Astrocyte of the spinal cord (primary cell): Measurements from ENCODE around the gene DDX19B.

Source experiments
- DNase-seq: peaks from one replicate; pipeline ENCODE4 v3.0.0; 2011; ENCODE audit warnings: low read depth, low spot score
- H3K4me3 ChIP-seq: 2 replicates; pipeline ENCODE4 v1.5.1; 2011; ENCODE audit warnings: low read depth, mild to moderate bottlenecking, low read length, moderate library complexity
- in situ Hi-C: cut with HindIII; loops from 2 replicates; pipeline ENCODE4 v1.10.0; 2017; ENCODE audit warnings: low sequenced_read_pairs
- TF ChIP-seq, protein P1 (sequence below): IDR thresholded peaks from 2 replicates; pipeline ENCODE4 v1.5.1; 2012; ENCODE audit warnings: low read depth, mild to moderate bottlenecking, low read length, inconsistent platforms

Gene DDX19B

DNA sequence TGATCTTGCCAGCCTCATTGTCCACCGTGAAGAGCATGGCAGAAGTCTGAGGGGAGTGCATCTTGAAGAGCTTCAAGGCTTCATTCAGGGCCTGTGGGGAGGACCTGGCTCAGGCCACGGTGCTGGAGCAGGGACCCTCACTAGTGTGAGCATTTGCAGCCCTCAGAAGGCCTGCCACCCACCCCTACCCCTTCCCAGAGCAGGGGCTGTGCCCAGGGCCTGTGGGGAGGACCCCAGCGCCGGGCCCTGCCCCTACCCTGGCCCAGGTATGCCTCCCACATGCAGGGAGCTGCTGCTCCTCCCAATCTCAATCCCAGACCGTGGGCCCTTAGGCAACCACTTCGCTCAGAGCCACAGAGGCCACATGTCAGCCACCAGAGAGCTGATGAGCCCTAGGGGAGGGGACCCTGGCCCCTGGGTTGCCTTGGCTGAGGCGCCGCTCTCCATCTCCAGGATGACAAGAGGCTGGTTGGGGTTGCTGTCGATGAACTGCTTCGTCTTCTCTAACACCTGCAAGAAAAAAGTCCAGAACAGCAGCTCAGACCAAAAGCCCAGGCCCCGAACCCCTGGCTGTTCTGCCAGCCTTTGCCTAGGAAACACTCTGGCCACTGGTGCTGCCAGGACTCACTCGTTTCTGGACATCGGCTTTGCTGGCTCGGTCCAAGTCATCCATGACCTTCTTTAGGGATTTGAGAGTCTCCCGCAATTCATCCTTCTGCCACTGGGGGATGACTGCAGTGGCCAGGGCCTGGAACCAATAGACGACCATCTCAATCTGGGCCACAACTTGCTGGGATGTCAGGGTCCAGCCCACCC lies 45.5 kb upstream of the DDX19B start:
- in situ Hi-C loops = no loop called here
- peak; percentile 41 for DNase-seq

DNA sequence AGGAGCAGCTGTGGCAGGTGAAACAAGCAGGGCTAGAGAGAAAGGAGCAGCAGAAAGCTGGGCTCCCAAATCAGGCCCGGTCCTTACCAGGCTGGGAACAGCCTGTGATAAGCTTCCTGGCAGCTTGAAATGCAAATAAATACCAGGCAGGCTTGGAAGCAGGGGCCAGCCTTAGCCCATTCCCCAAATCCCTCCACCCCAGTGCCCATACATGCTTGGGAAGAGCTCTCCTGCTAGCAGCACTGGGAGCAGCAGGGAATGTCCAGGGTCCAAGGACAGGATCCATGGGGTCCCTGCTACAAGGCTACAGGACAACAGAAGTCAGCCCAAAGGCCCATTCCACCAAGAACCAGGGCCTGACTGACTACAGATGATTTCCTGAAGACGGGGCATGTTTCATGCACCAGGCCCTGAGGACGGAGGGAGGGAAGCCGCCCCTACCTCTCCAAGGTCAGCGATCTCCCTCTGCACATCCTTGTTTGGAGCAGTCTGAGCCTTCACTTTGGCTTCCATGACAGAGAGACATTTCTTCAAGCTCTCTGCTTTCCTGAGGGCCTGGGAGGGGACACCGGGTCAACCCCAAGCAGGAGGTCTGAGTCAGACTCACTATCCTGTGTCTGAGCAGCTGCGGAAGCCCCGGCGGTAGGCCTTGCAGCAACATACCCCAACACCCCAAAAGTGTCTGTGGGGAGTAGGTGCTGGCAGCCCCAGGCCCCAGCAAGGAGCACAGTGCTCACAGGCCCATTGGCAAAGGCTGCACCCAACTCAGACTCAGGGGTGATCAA lies 44.6 kb upstream of the DDX19B start:
- DNase-seq = peak; percentile 18
- in situ Hi-C loops = no loop called here
- TF ChIP-seq, protein P1, sequence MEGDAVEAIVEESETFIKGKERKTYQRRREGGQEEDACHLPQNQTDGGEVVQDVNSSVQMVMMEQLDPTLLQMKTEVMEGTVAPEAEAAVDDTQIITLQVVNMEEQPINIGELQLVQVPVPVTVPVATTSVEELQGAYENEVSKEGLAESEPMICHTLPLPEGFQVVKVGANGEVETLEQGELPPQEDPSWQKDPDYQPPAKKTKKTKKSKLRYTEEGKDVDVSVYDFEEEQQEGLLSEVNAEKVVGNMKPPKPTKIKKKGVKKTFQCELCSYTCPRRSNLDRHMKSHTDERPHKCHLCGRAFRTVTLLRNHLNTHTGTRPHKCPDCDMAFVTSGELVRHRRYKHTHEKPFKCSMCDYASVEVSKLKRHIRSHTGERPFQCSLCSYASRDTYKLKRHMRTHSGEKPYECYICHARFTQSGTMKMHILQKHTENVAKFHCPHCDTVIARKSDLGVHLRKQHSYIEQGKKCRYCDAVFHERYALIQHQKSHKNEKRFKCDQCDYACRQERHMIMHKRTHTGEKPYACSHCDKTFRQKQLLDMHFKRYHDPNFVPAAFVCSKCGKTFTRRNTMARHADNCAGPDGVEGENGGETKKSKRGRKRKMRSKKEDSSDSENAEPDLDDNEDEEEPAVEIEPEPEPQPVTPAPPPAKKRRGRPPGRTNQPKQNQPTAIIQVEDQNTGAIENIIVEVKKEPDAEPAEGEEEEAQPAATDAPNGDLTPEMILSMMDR = no peak
- no peak overlapping the region for H3K4me3 ChIP-seq

More for the DNA sequence above, 45.5 kb upstream of the DDX19B start:
- no peak overlapping the region for H3K4me3 ChIP-seq
- TF ChIP-seq, protein P1 = peak; percentile 76

DNA sequence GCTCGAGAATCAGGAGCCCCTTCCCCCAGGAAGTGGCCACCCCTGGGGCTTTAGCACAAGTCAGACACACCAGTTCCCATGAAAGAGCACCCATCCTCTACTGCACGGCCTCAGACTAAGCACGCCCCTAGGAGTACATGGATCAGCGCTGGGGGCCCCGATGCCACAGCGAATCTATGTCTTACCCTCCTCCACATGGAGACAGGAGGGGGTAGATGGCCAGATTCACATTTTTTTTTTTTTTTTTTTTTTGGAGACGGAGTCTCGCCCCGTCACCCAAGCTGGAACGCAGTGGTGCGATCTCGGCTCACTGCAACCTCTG lies 44.1 kb upstream of the DDX19B start:
- H3K4me3 ChIP-seq = no peak overlapping the region
- TF ChIP-seq, protein P1 = no peak
- in situ Hi-C loops = no loop called here
- no peak for DNase-seq

DNA sequence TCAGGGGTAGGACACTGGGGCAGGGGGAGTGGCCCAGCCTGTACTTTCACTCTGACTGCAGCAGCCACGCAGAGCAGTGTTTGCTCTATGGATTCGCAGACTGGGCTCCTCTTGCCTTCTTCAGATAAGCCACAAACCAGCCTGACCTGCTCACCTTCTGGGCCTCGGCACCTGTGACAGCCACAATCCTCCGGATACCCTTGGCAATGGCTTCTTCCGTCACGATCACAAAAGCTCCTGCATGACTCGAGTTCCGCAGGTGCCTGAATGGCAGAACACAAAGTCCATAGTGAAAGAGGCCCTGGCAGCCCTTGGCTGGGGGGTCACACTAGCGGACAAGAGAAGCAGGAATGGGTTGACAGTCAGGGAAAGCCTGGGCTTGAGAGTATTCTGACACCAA lies 43.4 kb upstream of the DDX19B start:
- no peak overlapping the region for H3K4me3 ChIP-seq
- TF ChIP-seq, protein P1 = no peak
- in situ Hi-C loops = no loop called here
- no peak for DNase-seq

DNA sequence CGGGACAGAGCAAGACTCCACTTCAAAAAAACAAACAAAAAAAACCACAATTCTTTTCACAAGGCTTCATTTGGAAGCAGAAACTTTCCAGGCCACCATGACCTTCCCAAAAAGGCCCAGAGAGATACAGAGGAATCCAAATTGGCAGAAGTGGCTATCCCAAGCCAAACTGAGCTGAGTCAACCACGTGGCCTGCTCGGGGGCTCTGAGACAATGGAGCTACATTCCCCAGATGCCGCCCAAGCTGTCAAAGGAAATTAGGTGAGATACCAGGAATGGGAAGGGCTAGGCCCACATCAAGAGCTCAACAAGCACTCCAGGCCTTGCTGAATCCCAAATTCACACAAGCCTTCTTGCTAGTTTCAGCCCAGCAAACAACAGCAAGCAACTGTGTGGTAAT lies 41.6 kb upstream of the DDX19B start:
- no peak overlapping the region for H3K4me3 ChIP-seq
- in situ Hi-C loops = no loop called here
- TF ChIP-seq, protein P1 = no peak
- DNase-seq = no peak

DNA sequence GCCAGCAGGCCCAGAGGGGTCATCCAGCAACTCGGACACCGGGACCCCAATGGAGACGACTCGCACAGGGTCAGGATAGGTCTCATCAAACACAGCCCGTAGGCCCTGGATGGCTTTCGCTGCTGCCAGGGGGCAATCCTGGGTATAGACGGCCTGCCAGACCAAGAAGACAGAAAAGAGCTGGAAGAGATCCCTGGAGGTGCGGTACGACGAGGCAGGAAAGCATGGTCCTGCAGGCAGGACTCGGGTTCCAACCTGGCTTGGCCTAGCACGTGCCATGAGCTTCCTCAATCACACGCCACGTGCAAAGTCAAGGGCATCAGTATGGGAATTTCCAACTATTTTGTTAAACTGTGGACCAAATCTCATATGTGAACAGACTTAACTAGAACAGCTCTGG lies 40.9 kb upstream of the DDX19B start:
- in situ Hi-C loops = no loop called here
- TF ChIP-seq, protein P1 = no peak
- H3K4me3 ChIP-seq = no peak overlapping the region
- DNase-seq = no peak
